ENCODE measurements around the gene DENND10. TPM values are rescaled to one million over a fixed set of nuclear protein-coding genes. Genes with fewer than 3 reads are reported as not detected.

Gene DENND10
- total and polyA plus RNA-seq, 2 experiments from 2014 or later, result 41.4 to 41.8 TPM

- Histone ChIP-seq H2AFZ (no peak overlapping the region), H3K79me2 (replicated peaks; ENCODE audit: insufficient read depth) (peaks cover 4% of the 10 kb centered on the region), H3K36me3 (ENCODE audit: insufficient read depth) (peaks cover 42% of the 10 kb centered on the region), H3K27me3 (ENCODE audit: insufficient read depth) (no peaks in the 10 kb centered on the region), H4K20me1 (replicated peaks; ENCODE audit: insufficient read depth) (peaks cover 14% of the 10 kb centered on the region), H3K4me3 (no peak overlapping the region), H3K4me2 (no peak overlapping the region), H3F3A (replicated peaks; ENCODE audit: low read depth) (peaks cover 20% of the 10 kb centered on the region; the same call in 1 of the 2 replicates), H3K4me1 (ENCODE audit: insufficient read depth) (peaks cover 13% of the 10 kb centered on the region), H3K27ac (ENCODE audit: low read depth) (no peak overlapping the region), H3K9me2 (ENCODE audit: insufficient read depth) (no peaks in the 10 kb centered on the region)
- ATAC-seq (no peak), DNase-seq (ENCODE audit: low spot score) (no peak)
- H3K36me3 Mint-ChIP-seq (ENCODE audit: low read depth), result peaks cover 60% of the 10 kb centered on the region
- peak overlapping the region; percentile 88; the same call in 1 of the 3 replicates for H3K4me3 Mint-ChIP-seq
- no peak for TF ChIP-seq POLR2AphosphoS5 (IDR thresholded peaks at IDR 0.05; ENCODE audit: low read depth)
- TF ChIP-seq NANOG (IDR thresholded peaks at IDR 0.05; ENCODE audit: borderline replicate concordance), result no peak
- no peak for TF ChIP-seq ZNF114 (CRISPR knock-in tag; IDR thresholded peaks at IDR 0.05)
- no peak for TF ChIP-seq CTCF (conservative IDR thresholded peaks at IDR 0.05; ENCODE audit: low read depth in 2 of 2)
- TF ChIP-seq ZNF331 (CRISPR knock-in tag; IDR thresholded peaks at IDR 0.05; ENCODE audit: low read depth), result no peak
- no peak for TF ChIP-seq EZH2 (IDR thresholded peaks at IDR 0.05; ENCODE audit: low read depth, unreplicated experiment)
- no peak for TF ChIP-seq STAT1 (IDR thresholded peaks at IDR 0.05; ENCODE audit: unreplicated experiment)
- no peak for TF ChIP-seq ETS1 (IDR thresholded peaks at IDR 0.05)
- H3K27me3 Mint-ChIP-seq (ENCODE audit: insufficient read depth, low read depth, poor library complexity), result peaks cover 9% of the 10 kb centered on the region
- H3K27ac Mint-ChIP-seq, result no peak overlapping the region
- H3K4me1 Mint-ChIP-seq, result peaks cover 11% of the 10 kb centered on the region
- H3K9me3 Mint-ChIP-seq, result no peaks in the 10 kb centered on the region
Observed at GRCh38 chr10:119167041-119167440, 63.1 kb downstream of the DENND10 start.

GRCh38 chr10:119174109-119174508 lies 70.2 kb downstream of the DENND10 start:
- H3F3A ChIP-seq (replicated peaks; ENCODE audit: low read depth), result peaks cover 11% of the 10 kb centered on the region; the same call in 1 of the 2 replicates
- H3K36me3 ChIP-seq (ENCODE audit: insufficient read depth), result peaks cover 59% of the 10 kb centered on the region
- H4K20me1 ChIP-seq (replicated peaks; ENCODE audit: insufficient read depth), result peaks cover 23% of the 10 kb centered on the region
- peaks cover 11% of the 10 kb centered on the region for H3K27me3 Mint-ChIP-seq (ENCODE audit: insufficient read depth, low read depth, poor library complexity)
- no peak overlapping the region for H3K4me3 ChIP-seq
- H3K9me2 ChIP-seq (ENCODE audit: insufficient read depth), result no peaks in the 10 kb centered on the region
- H3K4me1 ChIP-seq (ENCODE audit: insufficient read depth), result 0 out of 2 replicates have a peak, but pooled peaks cover 5% of the 10 kb centered on the region
- no peak overlapping the region for H3K4me2 ChIP-seq
- H2AFZ ChIP-seq, result no peak overlapping the region
- no peak overlapping the region for H3K4me3 Mint-ChIP-seq
- DNase-seq (ENCODE audit: low spot score) (no peak), ATAC-seq (no peak)
- no peaks in the 10 kb centered on the region for H3K27me3 ChIP-seq (ENCODE audit: insufficient read depth)
- H3K36me3 Mint-ChIP-seq (ENCODE audit: low read depth), result peaks cover 66% of the 10 kb centered on the region
- no peak overlapping the region for H3K27ac ChIP-seq (ENCODE audit: low read depth)
- no peak overlapping the region for H3K27ac Mint-ChIP-seq
- no peaks in the 10 kb centered on the region; the same call in 2 of the 3 replicates for H3K4me1 Mint-ChIP-seq
- H3K9me3 Mint-ChIP-seq, result no peaks in the 10 kb centered on the region
- H3K79me2 ChIP-seq (replicated peaks; ENCODE audit: insufficient read depth), result peaks cover 48% of the 10 kb centered on the region
- TF ChIP-seq CREB1 (CRISPR knock-in tag; IDR thresholded peaks at IDR 0.05; ENCODE audit: low read depth) (no peak), REST (IDR thresholded peaks at IDR 0.05; ENCODE audit: unreplicated experiment) (no peak), EZH2 (IDR thresholded peaks at IDR 0.05; ENCODE audit: low read depth, unreplicated experiment) (no peak)

Measured in GM23338 (cell line).